ENCODE results near the gene SPOCD1. TPM values are rescaled to one million over a fixed set of nuclear protein-coding genes. Genes with fewer than 3 reads are reported as not detected.

SPOCD1 gene
- total and polyA plus RNA-seq, 4 experiments from 2014 or later: 0.61 to 0.94 TPM; not detected in 2

DNA sequence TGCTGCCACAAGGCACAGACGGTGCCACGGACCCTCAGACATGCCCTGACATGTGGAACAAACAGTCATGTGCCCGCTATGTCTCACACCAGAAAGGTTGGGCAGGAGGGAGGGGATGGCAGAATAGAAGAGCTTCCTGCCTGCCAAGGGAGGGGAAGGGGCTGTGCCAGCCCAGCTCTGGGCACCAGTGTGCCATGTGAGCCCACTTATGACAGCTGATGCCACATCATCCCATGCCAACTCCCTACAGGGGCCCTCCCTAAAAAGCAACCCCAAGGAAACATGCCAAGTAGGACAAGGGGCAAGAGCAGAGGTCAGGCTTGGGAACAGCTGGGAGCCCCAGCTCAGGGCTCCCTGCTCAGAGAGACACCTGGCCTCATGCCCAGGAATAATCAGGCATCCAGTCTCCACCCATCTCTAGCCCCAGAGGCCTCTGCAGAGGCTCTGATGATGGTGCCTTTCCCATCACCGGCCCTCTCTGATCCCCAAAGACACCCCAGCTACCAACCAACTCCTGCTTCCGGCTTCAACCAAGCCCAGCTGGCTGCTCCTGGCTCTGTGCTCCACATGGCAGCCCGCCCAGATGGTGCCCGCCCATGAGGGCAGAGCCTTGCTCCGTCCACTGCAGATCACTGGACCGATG, 62.0 kb downstream of the SPOCD1 start:
- Mint-ChIP-seq H3K4me3 (no peak overlapping the region), H3K27ac (no peak overlapping the region)
- CTCF ChIA-PET (ENCODE audit: partially characterized antibody): interaction anchor here (1.2 kb wide), 1 partner anchor 9 kb away, joined by 6 read pairs; no protein-coding TSS in a partner anchor

DNA sequence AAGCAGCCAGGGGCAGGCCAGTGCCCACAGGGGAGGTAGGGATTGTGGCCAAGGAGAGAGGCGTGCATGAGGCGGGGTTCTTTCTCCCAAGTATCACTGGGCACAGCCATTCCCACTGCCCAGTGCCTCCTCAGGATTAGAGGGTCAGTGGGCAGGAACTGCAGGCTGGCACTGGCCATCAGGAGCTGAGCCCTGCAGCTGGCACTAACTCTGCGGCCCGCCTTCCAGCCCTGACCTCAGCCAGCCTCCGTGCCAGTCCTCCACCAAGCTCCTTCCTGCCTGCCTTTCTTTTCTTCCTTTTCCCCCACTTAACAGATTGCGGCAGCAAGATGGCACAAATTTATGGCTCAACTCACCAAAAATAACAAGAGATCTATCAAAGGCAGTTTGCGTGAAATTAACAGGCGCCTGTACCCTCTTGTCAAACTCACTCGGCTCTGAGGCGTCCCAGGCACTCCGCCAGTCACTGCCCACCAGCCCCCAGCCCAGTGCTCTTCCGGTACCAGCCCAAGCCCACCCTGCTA, 62.8 kb downstream of the SPOCD1 start:
- peaks cover 10 to 25% (median 20%) of the 10 kb centered on the region in 4 donors for H3K4me1 Mint-ChIP-seq
- ChIA-PET POLR2A (ENCODE audit: partially characterized antibody) (no interaction called here), CTCF (ENCODE audit: partially characterized antibody) (interaction anchor here (1.2 kb wide), 1 partner anchor 10 kb away, joined by 6 read pairs; no protein-coding TSS in a partner anchor)
- Histone ChIP-seq H3K27ac (ENCODE audit: low read depth, low read length) (no peak overlapping the region), H3K27me3 (ENCODE audit: insufficient read depth, low read length) (no peaks in the 10 kb centered on the region), H3K4me1 (ENCODE audit: insufficient read depth, low read length) (peaks cover 21% of the 10 kb centered on the region), H3K9me3 (ENCODE audit: control insufficient read depth in 1 of 2, low read length in 2 of 2) (no peaks in the 10 kb centered on the region), H3K36me3 (ENCODE audit: insufficient read depth, low read length) (no peaks in the 10 kb centered on the region), H3K4me3 (ENCODE audit: low read length in 2 of 2) (no peak overlapping the region)
- intact Hi-C loops (cut with micrococcal nuclease): no loop called here
- H3K4me3 Mint-ChIP-seq: no peak overlapping the region
- no peak for DNase-seq
- no peaks in the 10 kb centered on the region for H3K9me3 Mint-ChIP-seq
- H3K27me3 Mint-ChIP-seq: peaks cover 0 to 2% of the 10 kb centered on the region in 2 donors
- H3K27ac Mint-ChIP-seq: no peak overlapping the region
- H3K36me3 Mint-ChIP-seq: no peaks in the 10 kb centered on the region

More for the DNA sequence above, 62.0 kb downstream of the SPOCD1 start:
- no peaks in the 10 kb centered on the region for H3K9me3 Mint-ChIP-seq
- Histone ChIP-seq H3K9me3 (ENCODE audit: control insufficient read depth in 1 of 2, low read length in 2 of 2) (no peaks in the 10 kb centered on the region), H3K36me3 (ENCODE audit: insufficient read depth, low read length) (no peaks in the 10 kb centered on the region), H3K4me1 (ENCODE audit: insufficient read depth, low read length) (peaks cover 21% of the 10 kb centered on the region), H3K4me3 (ENCODE audit: low read length in 2 of 2) (no peak overlapping the region), H3K27ac (ENCODE audit: low read depth, low read length) (no peak overlapping the region), H3K27me3 (ENCODE audit: insufficient read depth, low read length) (no peaks in the 10 kb centered on the region)
- H3K27me3 Mint-ChIP-seq: peaks cover 0 to 2% of the 10 kb centered on the region in 2 donors
- DNase-seq: no peak
- no peaks in the 10 kb centered on the region for H3K36me3 Mint-ChIP-seq
- POLR2A ChIA-PET (ENCODE audit: partially characterized antibody): interaction anchor here (0.6 kb wide), 1 partner anchor 16 kb away, joined by 3 read pairs; no protein-coding TSS in a partner anchor
- intact Hi-C loops (cut with micrococcal nuclease): no loop called here
- H3K4me1 Mint-ChIP-seq: peaks cover 10 to 25% (median 20%) of the 10 kb centered on the region in 4 donors

DNA sequence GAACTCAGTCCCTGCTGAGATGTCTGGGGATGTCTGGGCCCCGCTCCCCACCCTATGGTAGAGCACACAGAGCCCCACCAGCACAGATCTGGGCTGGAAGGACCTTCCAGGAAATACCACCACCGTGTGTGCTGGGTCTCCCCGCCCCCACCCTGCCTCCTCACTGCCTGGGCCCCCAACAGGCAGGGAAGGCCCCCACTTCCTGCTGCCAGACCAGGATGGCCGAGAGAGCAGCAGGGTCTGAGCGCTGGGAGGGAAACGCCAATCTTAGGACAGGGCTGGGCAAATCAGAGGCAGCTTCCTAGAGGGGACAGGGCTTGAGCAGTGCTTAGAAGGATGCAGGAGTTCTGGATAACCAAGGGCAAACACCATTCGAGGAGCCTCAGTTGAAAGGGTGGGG, 63.6 kb downstream of the SPOCD1 start:
- Mint-ChIP-seq H3K9me3 (no peaks in the 10 kb centered on the region), H3K27ac (no peak overlapping the region), H3K36me3 (no peaks in the 10 kb centered on the region), H3K4me1 (peaks cover 10 to 30% (median 23%) of the 10 kb centered on the region in 4 donors), H3K27me3 (peaks cover 0 to 2% of the 10 kb centered on the region in 2 donors), H3K4me3 (no peak overlapping the region)
- H3K36me3 ChIP-seq (ENCODE audit: insufficient read depth, low read length): no peaks in the 10 kb centered on the region
- H3K4me3 ChIP-seq (ENCODE audit: low read length in 2 of 2): no peak overlapping the region
- POLR2A ChIA-PET (ENCODE audit: partially characterized antibody): no interaction called here
- H3K27me3 ChIP-seq (ENCODE audit: insufficient read depth, low read length): no peaks in the 10 kb centered on the region
- H3K4me1 ChIP-seq (ENCODE audit: insufficient read depth, low read length): peaks cover 21% of the 10 kb centered on the region
- DNase-seq: no peak
- intact Hi-C loops (cut with micrococcal nuclease): no loop called here
- CTCF ChIA-PET (ENCODE audit: partially characterized antibody): no interaction called here
- H3K9me3 ChIP-seq (ENCODE audit: control insufficient read depth in 1 of 2, low read length in 2 of 2): no peaks in the 10 kb centered on the region
- H3K27ac ChIP-seq (ENCODE audit: low read depth, low read length): no peak overlapping the region

DNA sequence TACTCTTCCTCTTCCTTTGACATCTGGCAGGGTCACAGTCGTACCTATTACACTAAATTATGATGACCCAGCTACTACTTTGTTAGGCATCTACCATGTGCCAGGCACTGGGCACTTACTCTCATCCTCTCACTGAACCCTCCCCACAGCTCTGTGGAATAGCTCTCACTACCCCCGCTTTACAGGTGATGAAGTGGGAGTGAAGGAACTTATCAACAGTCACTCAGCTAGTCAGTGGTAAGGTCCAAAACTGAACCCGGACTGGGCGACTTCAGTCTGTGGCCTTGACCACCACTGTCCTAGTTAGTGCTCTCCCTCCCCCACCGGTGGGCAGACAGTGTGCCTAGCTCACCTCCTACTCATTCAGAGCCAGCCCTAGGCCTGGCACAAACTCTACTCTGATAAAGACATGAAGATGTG, 64.0 kb downstream of the SPOCD1 start:
- no peaks in the 10 kb centered on the region for H3K27me3 ChIP-seq (ENCODE audit: insufficient read depth, low read length)
- no peak overlapping the region for H3K4me3 ChIP-seq (ENCODE audit: low read length in 2 of 2)
- no peak overlapping the region for H3K27ac ChIP-seq (ENCODE audit: low read depth, low read length)
- DNase-seq: no peak
- Mint-ChIP-seq H3K4me1 (peaks cover 11 to 34% (median 27%) of the 10 kb centered on the region in 4 donors), H3K27ac (no peak overlapping the region), H3K36me3 (no peaks in the 10 kb centered on the region), H3K4me3 (no peak overlapping the region), H3K27me3 (peaks cover 0 to 2% of the 10 kb centered on the region in 2 donors), H3K9me3 (no peaks in the 10 kb centered on the region)
- H3K4me1 ChIP-seq (ENCODE audit: insufficient read depth, low read length): peaks cover 21% of the 10 kb centered on the region
- ChIA-PET CTCF (ENCODE audit: partially characterized antibody) (interaction anchor here (1.0 to 1.3 kb wide), 3 partner anchors 37 to 134 kb away, joined by 4 to 6 read pairs (median 4); no protein-coding TSS in a partner anchor), POLR2A (ENCODE audit: partially characterized antibody) (no interaction called here)
- no peaks in the 10 kb centered on the region for H3K36me3 ChIP-seq (ENCODE audit: insufficient read depth, low read length)
- H3K9me3 ChIP-seq (ENCODE audit: control insufficient read depth in 1 of 2, low read length in 2 of 2): no peaks in the 10 kb centered on the region
- intact Hi-C loops (cut with micrococcal nuclease): no loop called here

DNA sequence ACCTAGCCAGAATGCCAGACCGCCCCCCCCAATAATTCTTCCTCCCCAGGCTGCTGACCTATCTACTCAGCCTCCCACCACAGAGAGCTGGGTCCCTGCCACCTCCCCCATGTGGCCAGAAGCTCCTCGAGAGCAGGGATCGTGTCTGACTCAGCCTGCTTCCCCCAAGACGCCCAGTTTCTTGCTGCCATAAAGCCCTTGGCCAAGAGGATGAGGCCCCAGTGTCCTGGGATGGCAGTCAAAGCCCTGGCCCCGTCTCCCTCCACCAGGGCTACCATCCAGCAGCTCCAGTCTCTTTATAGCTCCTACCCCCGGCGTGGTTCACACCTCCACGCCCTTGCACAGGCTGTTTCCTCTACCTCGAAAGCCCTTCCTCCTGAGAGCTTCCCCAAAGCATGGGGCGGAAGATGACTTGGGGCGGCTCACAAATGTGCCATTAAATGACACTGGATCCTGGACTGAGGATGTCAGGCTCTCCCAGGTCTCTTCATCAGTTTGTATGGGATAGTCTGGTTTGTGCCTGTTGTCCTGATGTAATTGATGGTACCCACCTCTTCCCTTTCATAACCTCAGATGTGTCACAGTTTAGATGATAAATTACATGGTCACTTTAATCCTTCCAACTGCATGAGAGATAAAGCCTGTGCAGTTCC, 64.8 kb downstream of the SPOCD1 start:
- peak overlapping the region in 7 of 8 donors; percentile 40 to 69 (median 52) for H3K4me3 Mint-ChIP-seq
- Histone ChIP-seq H3K27me3 (ENCODE audit: insufficient read depth, low read length) (no peaks in the 10 kb centered on the region), H3K27ac (ENCODE audit: low read depth, low read length) (no peak overlapping the region), H3K4me1 (ENCODE audit: insufficient read depth, low read length) (peaks cover 21% of the 10 kb centered on the region), H3K4me3 (ENCODE audit: low read length in 2 of 2) (no peak overlapping the region), H3K36me3 (ENCODE audit: insufficient read depth, low read length) (no peaks in the 10 kb centered on the region), H3K9me3 (ENCODE audit: control insufficient read depth in 1 of 2, low read length in 2 of 2) (no peaks in the 10 kb centered on the region)
- peak in 4 of 5 donors; percentile 26 to 57 (median 34) for DNase-seq
- peaks cover 0 to 2% of the 10 kb centered on the region in 2 donors for H3K27me3 Mint-ChIP-seq
- ChIA-PET POLR2A (ENCODE audit: partially characterized antibody) (no interaction called here), CTCF (ENCODE audit: partially characterized antibody) (interaction anchor here (1.0 to 1.3 kb wide), 3 partner anchors 38 to 133 kb away, joined by 4 to 6 read pairs (median 4); no protein-coding TSS in a partner anchor)
- intact Hi-C loops (cut with micrococcal nuclease): no loop called here
- H3K4me1 Mint-ChIP-seq: peaks cover 13 to 38% (median 30%) of the 10 kb centered on the region in 4 donors
- peak overlapping the region in 3 of 7 donors; percentile 35 to 61 (median 59) for H3K27ac Mint-ChIP-seq
- no peaks in the 10 kb centered on the region for H3K9me3 Mint-ChIP-seq
- H3K36me3 Mint-ChIP-seq: no peaks in the 10 kb centered on the region

DNA sequence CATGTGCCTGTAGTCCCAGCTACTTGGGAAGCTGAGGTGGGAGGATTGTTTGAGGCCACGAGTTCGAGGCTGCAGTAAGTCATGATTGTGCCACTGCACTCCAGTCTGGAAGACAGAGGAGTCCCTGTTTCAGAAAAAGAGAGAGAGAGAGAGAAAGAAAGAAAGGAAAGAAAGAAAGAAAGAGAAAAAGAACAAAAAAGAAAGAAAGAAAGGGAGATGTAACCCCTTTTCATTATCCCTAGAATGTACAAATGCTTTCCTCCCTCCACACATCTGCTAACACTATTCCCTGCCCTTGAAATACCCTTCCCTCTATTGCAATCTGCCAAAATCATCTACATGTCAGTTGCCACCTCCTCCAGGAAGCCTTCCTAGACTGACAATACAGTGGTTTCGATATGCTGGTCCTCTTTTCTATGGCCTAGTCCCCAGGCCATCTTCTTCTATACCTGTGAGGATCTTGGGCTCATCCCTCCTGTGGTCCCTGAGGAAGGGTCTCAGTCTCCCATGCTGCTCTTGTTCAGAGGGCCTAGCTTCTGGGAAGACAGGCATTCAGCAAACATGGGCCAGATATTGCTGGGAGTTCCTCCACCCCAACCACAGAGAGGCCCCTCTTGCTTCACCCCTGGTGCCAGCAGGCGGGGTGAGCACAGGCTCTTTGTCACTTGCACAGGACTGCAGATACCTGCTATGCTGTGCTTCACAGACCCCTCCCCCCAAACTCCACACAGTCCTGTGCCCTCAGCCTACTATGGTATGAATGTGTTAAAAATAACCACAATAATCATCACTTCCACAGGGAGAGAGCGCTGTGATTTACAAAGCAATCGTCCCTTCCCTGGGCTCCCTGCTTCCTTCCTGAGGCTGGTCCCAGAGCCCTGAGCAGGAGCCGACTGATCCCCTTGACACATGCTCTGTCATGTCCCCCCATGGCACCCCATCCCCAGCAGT, 65.8 kb downstream of the SPOCD1 start:
- H3K4me1 ChIP-seq (ENCODE audit: insufficient read depth, low read length): peaks cover 26% of the 10 kb centered on the region
- ChIA-PET POLR2A (ENCODE audit: partially characterized antibody) (no interaction called here), CTCF (ENCODE audit: partially characterized antibody) (no interaction called here)
- Mint-ChIP-seq H3K4me1 (peaks cover 13 to 39% (median 32%) of the 10 kb centered on the region in 4 donors), H3K27me3 (peaks cover 0 to 2% of the 10 kb centered on the region in 2 donors), H3K36me3 (no peaks in the 10 kb centered on the region), H3K4me3 (no peak overlapping the region), H3K27ac (peak overlapping the region in 2 of 7 donors; percentile 37 to 61), H3K9me3 (no peaks in the 10 kb centered on the region)
- H3K9me3 ChIP-seq (ENCODE audit: control insufficient read depth in 1 of 2, low read length in 2 of 2): no peaks in the 10 kb centered on the region
- no peak overlapping the region for H3K27ac ChIP-seq (ENCODE audit: low read depth, low read length)
- H3K27me3 ChIP-seq (ENCODE audit: insufficient read depth, low read length): no peaks in the 10 kb centered on the region
- H3K4me3 ChIP-seq (ENCODE audit: low read length in 2 of 2): no peak overlapping the region
- no peak for DNase-seq
- intact Hi-C loops (cut with micrococcal nuclease): no loop called here
- H3K36me3 ChIP-seq (ENCODE audit: insufficient read depth, low read length): no peaks in the 10 kb centered on the region

Data from CD4-positive, alpha-beta memory T cell (primary cell).